ENCODE data around the gene AGO1. TPM values are rescaled to one million over a fixed set of nuclear protein-coding genes. Genes with fewer than 3 reads are reported as not detected.
"Not testable (repeated sequence)": the region's sequence is repeated elsewhere in the genome, so short reads cannot be mapped to it uniquely, and the experiment has no call there.

The AGO1 gene
- total RNA-seq, 6 experiments from 2014 or later, result 24.7 to 30.6 (median 27.4) TPM

DNA sequence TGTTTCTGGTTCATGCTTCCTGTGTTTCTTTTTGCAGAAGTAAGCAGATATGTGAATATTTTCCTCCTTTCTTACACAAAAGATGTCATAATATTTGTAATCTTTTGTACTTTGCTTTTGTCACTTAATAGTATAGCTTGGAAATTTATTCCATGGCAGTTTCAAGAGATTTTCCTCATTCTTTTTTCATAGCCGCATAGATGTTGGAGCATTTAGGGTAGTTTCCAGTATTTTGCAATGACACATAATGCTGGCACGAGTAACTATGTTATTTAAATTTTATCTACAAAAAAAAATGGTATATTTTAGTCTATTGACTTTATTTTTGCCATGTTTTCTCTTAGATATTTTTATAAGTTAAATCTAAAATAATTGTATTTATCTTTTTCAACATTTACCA is 88.6 kb downstream of the AGO1 start:
- H3K4me3 Mint-ChIP-seq, result no peak overlapping the region
- peaks cover 4% of the 10 kb centered on the region; the same call in 1 of the 2 replicates for H3K4me1 Mint-ChIP-seq (ENCODE audit: low read depth)
- H3K27ac Mint-ChIP-seq, result no peak overlapping the region
- TF ChIP-seq, protein P1, sequence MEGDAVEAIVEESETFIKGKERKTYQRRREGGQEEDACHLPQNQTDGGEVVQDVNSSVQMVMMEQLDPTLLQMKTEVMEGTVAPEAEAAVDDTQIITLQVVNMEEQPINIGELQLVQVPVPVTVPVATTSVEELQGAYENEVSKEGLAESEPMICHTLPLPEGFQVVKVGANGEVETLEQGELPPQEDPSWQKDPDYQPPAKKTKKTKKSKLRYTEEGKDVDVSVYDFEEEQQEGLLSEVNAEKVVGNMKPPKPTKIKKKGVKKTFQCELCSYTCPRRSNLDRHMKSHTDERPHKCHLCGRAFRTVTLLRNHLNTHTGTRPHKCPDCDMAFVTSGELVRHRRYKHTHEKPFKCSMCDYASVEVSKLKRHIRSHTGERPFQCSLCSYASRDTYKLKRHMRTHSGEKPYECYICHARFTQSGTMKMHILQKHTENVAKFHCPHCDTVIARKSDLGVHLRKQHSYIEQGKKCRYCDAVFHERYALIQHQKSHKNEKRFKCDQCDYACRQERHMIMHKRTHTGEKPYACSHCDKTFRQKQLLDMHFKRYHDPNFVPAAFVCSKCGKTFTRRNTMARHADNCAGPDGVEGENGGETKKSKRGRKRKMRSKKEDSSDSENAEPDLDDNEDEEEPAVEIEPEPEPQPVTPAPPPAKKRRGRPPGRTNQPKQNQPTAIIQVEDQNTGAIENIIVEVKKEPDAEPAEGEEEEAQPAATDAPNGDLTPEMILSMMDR (IDR thresholded peaks at IDR 0.05), result no peak
- no peaks in the 10 kb centered on the region for H3K9me3 Mint-ChIP-seq
- no peaks in the 10 kb centered on the region for H3K27me3 Mint-ChIP-seq (ENCODE audit: insufficient read depth)
- no peak for DNase-seq
- H3K36me3 Mint-ChIP-seq (ENCODE audit: low read depth), result peaks cover 32% of the 10 kb centered on the region

DNA sequence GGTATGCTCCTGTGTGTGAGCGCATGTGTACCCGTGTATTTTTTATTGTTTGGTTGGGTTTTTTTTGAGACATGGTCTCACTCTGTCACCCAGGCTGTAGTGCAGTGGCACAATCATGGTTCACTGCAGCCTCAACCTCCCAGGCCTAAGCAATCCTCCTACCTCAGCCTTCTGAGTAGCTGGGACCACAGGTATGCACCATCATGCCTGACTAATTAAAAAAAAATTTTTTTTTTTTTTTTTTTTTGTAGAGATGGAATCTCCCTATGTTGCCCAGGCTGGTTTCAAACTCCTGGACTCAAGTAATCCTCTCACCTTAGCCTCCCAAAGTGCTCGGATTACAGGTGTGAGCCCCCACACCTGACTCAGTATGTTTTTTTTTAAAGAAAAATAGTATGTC is 89.6 kb downstream of the AGO1 start:
- H3K4me3 Mint-ChIP-seq; DNase-seq; H3K27me3 Mint-ChIP-seq (ENCODE audit: insufficient read depth); H3K27ac Mint-ChIP-seq; H3K9me3 Mint-ChIP-seq; H3K4me1 Mint-ChIP-seq (ENCODE audit: low read depth): not testable (repeated sequence)
- H3K36me3 Mint-ChIP-seq (ENCODE audit: low read depth), result peaks cover 30% of the 10 kb centered on the region

DNA sequence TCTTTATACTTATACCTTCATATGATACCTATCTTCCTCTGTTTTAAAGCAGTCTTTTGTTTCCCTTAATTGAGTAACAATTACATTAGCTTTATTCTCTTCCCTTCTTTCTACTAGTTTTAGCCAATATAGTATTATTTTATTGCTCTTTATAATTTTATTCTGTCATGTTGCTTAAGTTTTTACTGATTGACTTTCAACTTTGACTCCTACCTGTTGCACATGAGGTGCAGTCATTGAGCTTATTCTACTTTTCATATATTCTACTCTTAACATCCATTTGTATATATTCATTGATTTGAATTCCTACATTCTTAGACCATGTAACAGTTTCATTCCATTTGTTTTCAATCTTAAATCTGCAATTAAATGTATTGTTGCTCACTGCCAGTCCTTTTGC is 97.1 kb downstream of the AGO1 start:
- H3K9me3 Mint-ChIP-seq, result no peaks in the 10 kb centered on the region
- no peaks in the 10 kb centered on the region for H3K27me3 Mint-ChIP-seq (ENCODE audit: insufficient read depth)
- H3K4me1 Mint-ChIP-seq (ENCODE audit: low read depth), result peaks cover 12% of the 10 kb centered on the region
- no peak overlapping the region for H3K4me3 Mint-ChIP-seq
- H3K27ac Mint-ChIP-seq, result no peak overlapping the region
- DNase-seq, result no peak
- TF ChIP-seq, protein P1 (IDR thresholded peaks at IDR 0.05), result no peak
- H3K36me3 Mint-ChIP-seq (ENCODE audit: low read depth), result peaks cover 6% of the 10 kb centered on the region; the same call in 1 of the 2 replicates

Other genes with a start within 250 kb of the AGO1 start
- gene PSMB2, start 241.7 kb upstream of the AGO1 start, total RNA-seq (2021; fragmentation: NEBNext Ultra II Directional; extraction: Animal tissue kit (Norgen Biotek cat#: 25700)), result 100 to 1,000 TPM in 3 of 6 experiments, 10 to 100 TPM in 3; 80.8 to 117 (median 98.1) TPM
- gene C1orf216, start 164.3 kb upstream of the AGO1 start, total RNA-seq (2021; fragmentation: NEBNext Ultra II Directional; extraction: Animal tissue kit (Norgen Biotek cat#: 25700)), result 10 to 100 TPM; 21.0 to 22.4 (median 21.8) TPM
- 10 to 100 TPM; 13.5 to 30.1 (median 27.3) TPM for gene CLSPN, start 113.2 kb upstream of the AGO1 start, total RNA-seq (2021; fragmentation: NEBNext Ultra II Directional; extraction: Animal tissue kit (Norgen Biotek cat#: 25700))
- gene AGO4, start 75.2 kb upstream of the AGO1 start, total RNA-seq (2021; fragmentation: NEBNext Ultra II Directional; extraction: Animal tissue kit (Norgen Biotek cat#: 25700)), result 1 to 10 TPM; 3.6 to 6.9 (median 6.3) TPM
- gene AGO3, start 47.9 kb downstream of the AGO1 start, total RNA-seq (2021; fragmentation: NEBNext Ultra II Directional; extraction: Animal tissue kit (Norgen Biotek cat#: 25700)), result 10 to 100 TPM; 18.3 to 24.0 (median 21.4) TPM
- gene TEKT2, start 200.9 kb downstream of the AGO1 start, total RNA-seq (2021; fragmentation: NEBNext Ultra II Directional; extraction: Animal tissue kit (Norgen Biotek cat#: 25700)), result not detected
- gene ADPRS, start 205.7 kb downstream of the AGO1 start, total RNA-seq (2021; fragmentation: NEBNext Ultra II Directional; extraction: Animal tissue kit (Norgen Biotek cat#: 25700)), result 10 to 100 TPM; 24.4 to 30.9 (median 27.0) TPM
- gene COL8A2, start 242.0 kb downstream of the AGO1 start, total RNA-seq (2021; fragmentation: NEBNext Ultra II Directional; extraction: Animal tissue kit (Norgen Biotek cat#: 25700)), result 1 to 10 TPM; 1.9 to 6.4 (median 2.4) TPM

All from HFFc6 (cell line).